IPS-18c (cell line): ENCODE data around the gene CRY2.
"Not testable (repeated sequence)": the region's sequence is repeated elsewhere in the genome, so short reads cannot be mapped to it uniquely, and the experiment has no call there.

Experiments
- H3K4me3 ChIP-seq: 2 replicates; pipeline ENCODE4 v1.7.0; 2013; ENCODE audit warnings: low read depth, mild to moderate bottlenecking, low read length, moderate library complexity; ENCODE audit not compliant: insufficient read depth
- H3K9me3 ChIP-seq: one replicate; pipeline ENCODE4 v1.6.1; 2013; ENCODE audit warnings: mild to moderate bottlenecking, low read length, moderate library complexity; ENCODE audit not compliant: control insufficient read depth, insufficient read depth

Gene CRY2

GRCh38 chr11:45809456-45810395, 37.5 kb upstream of the CRY2 start:
- Histone ChIP-seq H3K4me3 (no peak overlapping the region), H3K9me3 (no peaks in the 10 kb centered on the region)

- H3K9me3 ChIP-seq = no peaks in the 10 kb centered on the region
- H3K4me3 ChIP-seq = no peak overlapping the region
Measured at GRCh38 chr11:45810431-45811108, 36.7 kb upstream of the CRY2 start.

- H3K4me3 ChIP-seq = no peak overlapping the region
- no peaks in the 10 kb centered on the region for H3K9me3 ChIP-seq
Measured at GRCh38 chr11:45811109-45811435, 36.2 kb upstream of the CRY2 start.

- Histone ChIP-seq H3K4me3 (no peak overlapping the region), H3K9me3 (no peaks in the 10 kb centered on the region)
Measured at GRCh38 chr11:45811571-45812290, 35.5 kb upstream of the CRY2 start.

GRCh38 chr11:45812581-45813548, 34.4 kb upstream of the CRY2 start:
- Histone ChIP-seq H3K9me3 (no peaks in the 10 kb centered on the region), H3K4me3 (no peak overlapping the region)

- Histone ChIP-seq H3K4me3 (no peak overlapping the region), H3K9me3 (no peaks in the 10 kb centered on the region)
Measured at GRCh38 chr11:45815747-45816146, 31.5 kb upstream of the CRY2 start.

- Histone ChIP-seq H3K9me3 (no peaks in the 10 kb centered on the region), H3K4me3 (no peak overlapping the region)
Measured at GRCh38 chr11:45816614-45817013, 30.7 kb upstream of the CRY2 start.

GRCh38 chr11:45817191-45817590, 30.1 kb upstream of the CRY2 start:
- H3K9me3 ChIP-seq = no peaks in the 10 kb centered on the region
- H3K4me3 ChIP-seq = no peak overlapping the region

- Histone ChIP-seq H3K9me3 (no peaks in the 10 kb centered on the region), H3K4me3 (no peak overlapping the region)
Measured at GRCh38 chr11:45818961-45819605, 28.2 kb upstream of the CRY2 start.

- no peak overlapping the region for H3K4me3 ChIP-seq
Measured at GRCh38 chr11:45820211-45820857, 26.9 kb upstream of the CRY2 start.

GRCh38 chr11:45826492-45826891, 20.8 kb upstream of the CRY2 start:
- not testable (repeated sequence) for H3K9me3 ChIP-seq, H3K4me3 ChIP-seq

More at GRCh38 chr11:45820211-45820857, 26.9 kb upstream of the CRY2 start:
- no peaks in the 10 kb centered on the region for H3K9me3 ChIP-seq

GRCh38 chr11:45827123-45827522, 20.2 kb upstream of the CRY2 start:
- Histone ChIP-seq H3K9me3 (no peaks in the 10 kb centered on the region), H3K4me3 (no peak overlapping the region)

GRCh38 chr11:45828996-45829395, 18.3 kb upstream of the CRY2 start:
- H3K4me3 ChIP-seq = no peak overlapping the region
- peaks cover 2% of the 10 kb centered on the region for H3K9me3 ChIP-seq

GRCh38 chr11:45830596-45830995, 16.7 kb upstream of the CRY2 start:
- H3K9me3 ChIP-seq = peaks cover 2% of the 10 kb centered on the region
- no peak overlapping the region for H3K4me3 ChIP-seq

GRCh38 chr11:45832811-45833441, 14.3 kb upstream of the CRY2 start:
- peaks cover 2% of the 10 kb centered on the region for H3K9me3 ChIP-seq

GRCh38 chr11:45833761-45834160, 13.5 kb upstream of the CRY2 start:
- Histone ChIP-seq H3K9me3 (peaks cover 2% of the 10 kb centered on the region), H3K4me3 (no peak overlapping the region)

More at GRCh38 chr11:45832811-45833441, 14.3 kb upstream of the CRY2 start:
- H3K4me3 ChIP-seq = no peak overlapping the region
